GM19438 (cell line): ENCODE measurements around the gene DCUN1D3.
A peak's percentile ranks its signal among the peaks of the same experiment; 100 is the strongest.

Experiments used
- ATAC-seq: cut with Tn5 transposase; IDR thresholded peaks from one replicate; pipeline ENCODE4 v1.9.1; 2021; ENCODE audit warnings: low read depth; ENCODE audit not compliant: unreplicated experiment

Gene DCUN1D3

DNA sequence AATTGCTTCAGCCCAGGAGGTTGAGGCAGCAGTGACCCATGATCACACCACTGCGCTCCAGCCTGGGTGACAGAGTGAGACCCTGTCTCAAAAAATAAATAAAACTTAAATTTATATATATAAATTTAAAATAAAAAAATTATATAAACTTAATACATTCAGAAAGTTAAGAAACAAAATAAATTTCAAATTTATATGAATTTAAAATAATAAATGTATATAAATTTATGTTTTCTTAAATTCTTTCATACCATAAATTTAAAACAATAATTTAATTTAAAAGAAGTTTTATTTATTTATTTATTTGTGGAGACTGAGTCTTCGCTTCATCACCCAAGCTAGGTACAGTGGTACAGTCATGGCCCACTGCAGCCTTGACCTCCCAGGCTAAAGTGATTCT, 20.6 kb upstream of the DCUN1D3 start:
- no peak for ATAC-seq

GRCh38 chr16:20920091-20920490, 19.9 kb upstream of the DCUN1D3 start:
- ATAC-seq: no peak

DNA sequence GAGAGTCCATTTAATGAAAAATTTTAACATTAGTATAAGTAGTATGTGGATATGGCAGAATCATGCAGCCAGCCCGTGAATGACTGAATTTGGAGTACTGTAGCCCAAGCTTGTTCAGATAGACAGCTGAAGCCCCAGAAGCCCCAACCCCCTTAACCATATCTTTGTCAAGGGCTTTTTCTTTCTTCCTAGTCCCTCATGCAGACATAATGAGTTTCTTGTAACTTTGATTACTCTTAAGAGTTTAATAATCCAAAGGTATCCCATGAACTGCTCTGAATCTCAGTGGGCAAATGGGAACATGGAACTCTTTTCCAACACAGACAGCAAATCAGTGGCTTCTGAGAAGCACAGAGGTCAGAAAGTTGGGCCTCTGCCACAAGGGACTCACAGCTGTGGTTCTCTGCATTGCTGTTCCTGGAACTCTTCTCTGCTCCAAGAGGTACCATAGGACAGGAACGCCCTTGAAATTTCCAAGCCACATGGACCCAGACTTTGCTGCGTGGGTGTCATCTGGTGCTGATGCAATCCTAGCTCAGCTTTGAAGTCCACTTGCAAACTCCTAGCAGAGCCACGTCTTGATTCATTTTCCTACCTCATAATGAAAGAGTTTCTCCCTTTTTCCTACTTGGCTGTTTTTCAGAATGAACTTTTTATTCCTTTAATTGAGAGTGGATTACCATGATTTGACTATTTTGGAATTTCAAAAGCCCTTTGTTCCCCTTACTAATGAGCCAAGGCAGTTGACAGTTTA, 18.5 kb upstream of the DCUN1D3 start:
- ATAC-seq: no peak

DNA sequence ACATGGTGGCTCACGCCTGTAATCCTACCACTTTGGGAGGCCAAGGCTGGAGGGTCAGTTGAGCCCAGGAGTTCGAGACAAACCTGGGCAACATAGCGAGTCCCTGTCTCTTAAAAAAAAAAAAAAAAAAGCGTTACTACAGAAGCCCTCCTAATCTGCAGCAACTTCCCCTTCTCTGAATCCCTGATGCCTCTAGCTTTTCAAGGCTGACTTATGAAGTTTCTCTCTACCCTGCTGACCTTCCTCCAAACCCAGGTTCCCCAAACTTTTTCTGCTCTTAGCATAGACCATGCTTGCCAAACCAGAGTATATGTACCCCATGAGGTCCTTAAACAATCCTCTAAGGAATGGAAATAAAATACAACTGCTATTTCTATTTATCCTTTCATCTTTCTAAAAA, 16.8 kb upstream of the DCUN1D3 start:
- ATAC-seq: no peak

DNA sequence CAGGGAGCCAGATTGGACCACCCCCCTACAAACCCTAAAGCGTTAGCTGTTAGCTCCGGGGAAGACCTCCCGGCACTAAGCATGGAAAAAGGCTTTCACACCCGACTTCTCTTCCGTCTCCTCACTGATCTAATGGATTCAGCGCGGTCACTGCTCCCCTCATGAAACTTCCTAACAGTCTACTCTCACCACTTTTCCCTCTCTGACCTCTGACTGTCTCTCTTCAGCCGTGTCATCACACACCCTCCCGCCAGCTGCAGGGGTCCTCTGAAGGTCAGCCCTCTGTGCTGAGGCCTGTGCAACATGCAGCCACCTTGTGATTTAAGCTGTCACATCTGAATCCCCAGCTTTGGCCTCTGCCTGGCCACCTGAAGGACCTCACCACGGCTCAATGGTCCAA, 16.1 kb upstream of the DCUN1D3 start:
- ATAC-seq: no peak

DNA sequence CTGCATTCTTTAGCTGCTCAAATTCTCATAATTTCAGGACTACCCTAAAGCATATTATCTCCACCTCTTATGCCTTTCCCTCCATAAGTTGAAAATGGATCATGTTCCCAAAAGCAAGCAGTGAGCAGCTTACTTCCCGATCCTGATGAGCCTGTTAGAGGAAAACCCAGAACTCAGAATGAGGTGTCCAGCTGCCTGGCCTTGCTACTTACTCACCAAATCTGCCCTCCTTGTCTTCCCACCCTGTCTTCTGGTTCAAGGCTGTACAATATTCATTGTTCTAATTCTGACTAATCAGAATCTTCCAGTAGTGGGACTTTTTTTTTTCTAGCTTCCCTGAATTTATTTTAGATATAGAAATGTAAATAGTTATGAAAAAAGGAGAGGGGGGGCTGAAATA, 11.2 kb upstream of the DCUN1D3 start:
- no peak for ATAC-seq

- no peak for ATAC-seq
These were observed 10.7 kb upstream of the DCUN1D3 start for GRCh38 chr16:20910781-20911321.

DNA sequence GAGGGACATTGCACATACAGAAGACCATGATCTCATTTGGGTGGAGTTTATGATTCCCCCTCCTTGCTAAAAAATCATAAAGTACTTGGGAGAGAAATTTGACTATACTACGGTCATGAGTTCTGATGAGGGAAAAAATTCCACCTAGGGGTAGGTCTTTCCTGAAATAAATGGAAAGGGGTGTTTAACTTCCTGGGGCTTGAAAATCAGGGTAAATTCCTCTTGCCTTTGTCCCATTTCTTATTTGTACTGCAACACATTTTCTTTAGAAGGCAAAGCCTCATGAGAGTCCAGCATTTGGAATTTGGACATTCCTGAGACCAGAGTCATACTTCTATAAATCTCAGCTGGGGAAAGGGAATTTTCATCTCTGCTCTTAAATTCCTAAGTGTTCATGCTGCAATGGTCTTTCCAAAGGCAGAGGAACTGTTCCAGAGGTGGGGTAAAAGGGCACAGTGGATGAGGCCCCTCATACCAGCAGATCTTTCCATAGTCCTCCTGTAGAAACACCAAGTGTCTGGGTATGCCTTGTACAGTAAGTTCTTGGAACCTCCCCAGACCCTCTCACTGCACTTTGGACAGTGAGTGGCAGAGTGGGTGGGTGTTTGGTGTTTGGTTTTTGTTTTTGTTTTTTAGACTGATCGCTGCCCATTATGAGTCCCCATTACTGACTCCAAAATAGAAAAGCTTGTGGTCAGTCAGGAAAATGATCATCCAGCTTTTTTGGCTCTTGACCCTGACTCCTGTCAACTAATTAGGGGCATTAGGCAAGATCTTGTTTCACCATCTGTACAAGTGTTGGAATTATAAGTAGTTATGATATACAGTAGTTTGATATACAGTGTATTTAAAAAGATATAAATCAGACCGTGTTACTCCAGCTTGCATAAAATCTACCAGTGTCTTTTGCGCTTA, 6.4 kb upstream of the DCUN1D3 start:
- ATAC-seq: no peak

GRCh38 chr16:20905576-20905975, 5.4 kb upstream of the DCUN1D3 start:
- ATAC-seq: no peak

GRCh38 chr16:20904507-20905081, 4.4 kb upstream of the DCUN1D3 start:
- ATAC-seq: no peak

- no peak for ATAC-seq
These were observed 3.8 kb upstream of the DCUN1D3 start for GRCh38 chr16:20903899-20904506.

DNA sequence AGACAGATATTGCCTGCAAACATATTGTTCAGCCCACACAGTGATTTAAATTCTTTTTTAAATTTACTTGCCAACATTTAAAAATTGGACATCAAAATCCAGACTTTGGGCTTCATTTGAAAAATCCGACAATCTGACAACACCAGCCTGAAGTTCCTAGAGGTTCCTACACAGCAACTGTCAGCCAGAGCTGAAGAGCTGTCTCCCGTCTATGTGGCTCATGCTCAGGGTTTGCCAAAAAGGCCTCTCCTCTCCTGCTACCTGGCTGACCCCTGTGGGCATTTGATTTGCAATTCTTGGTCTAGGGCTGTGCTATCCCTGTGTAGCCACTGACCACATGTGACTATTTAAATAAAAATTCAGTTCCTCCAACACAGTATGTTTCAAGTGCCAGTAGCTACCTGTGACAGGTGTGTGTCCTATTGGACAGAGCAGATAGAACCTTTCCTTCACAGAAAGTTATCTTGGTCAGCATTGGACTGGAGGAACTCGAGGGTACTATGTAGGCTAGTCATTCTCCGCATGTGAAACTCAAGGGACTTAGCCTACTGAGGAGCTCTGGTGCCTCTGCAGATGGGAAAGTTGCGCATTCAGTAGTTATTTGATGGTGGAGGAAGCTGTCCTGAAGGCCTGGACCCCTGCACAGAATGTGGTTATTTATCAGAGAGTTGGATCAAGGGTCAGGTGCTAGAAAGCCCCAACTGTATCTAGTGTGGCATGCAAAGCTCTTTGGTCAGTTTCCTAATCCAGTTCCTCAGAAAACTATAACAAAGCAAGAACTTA, 3.1 kb upstream of the DCUN1D3 start:
- no peak for ATAC-seq

DNA sequence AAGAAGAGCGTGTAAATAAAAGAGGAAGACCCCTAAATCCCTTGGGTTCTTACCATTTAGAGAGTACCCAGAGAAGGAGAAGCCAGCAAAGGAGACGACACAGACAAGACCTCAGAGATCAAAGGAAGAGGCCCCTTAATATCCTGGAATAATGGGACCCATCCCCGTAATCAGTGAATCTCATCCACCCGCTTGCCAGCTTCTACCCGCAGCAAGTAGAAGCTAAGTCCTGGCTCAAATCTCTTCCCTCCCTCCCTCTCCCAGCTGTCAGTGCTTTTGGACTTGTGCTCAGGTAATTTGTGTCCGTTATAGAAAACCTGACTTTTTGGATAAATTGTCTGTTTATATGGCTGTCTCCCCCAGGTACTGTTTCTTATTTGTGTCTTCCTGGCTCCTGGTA, 2.3 kb upstream of the DCUN1D3 start:
- no peak for ATAC-seq

DNA sequence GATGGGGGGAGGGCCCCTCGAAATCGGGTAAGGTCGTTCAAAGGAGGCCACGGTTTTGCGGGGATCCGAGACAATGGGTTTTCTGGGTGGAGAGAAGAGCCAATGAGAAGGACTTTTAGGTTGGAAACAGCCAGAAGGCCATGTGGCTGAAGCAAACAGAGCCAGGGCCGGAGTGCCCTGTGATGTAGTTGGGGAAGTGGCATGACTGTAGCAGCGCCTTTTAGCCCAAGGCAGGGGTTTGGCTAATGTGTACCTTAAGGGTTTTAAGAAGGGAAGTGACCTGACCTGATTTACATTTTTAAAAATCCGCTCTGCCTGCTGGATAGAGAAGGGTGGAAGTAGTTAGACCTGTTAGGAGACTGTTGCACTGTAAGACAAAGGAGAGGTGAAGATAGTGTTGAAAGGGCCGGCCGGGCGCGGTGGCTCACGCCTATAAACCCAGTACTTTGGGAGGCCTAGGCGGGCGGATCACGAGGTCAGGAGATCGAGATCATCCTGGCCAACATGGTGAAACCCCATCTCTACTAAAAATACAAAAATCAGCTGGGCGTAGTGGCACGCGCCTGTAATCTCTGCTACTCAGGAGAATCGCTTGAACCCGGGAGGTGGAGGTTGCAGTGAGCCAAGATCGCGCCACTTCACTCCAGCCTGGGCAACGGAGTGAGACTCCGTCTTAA, 1.4 kb upstream of the DCUN1D3 start:
- peak; percentile 28 for ATAC-seq

- ATAC-seq: no peak
These were observed 894 bp upstream of the DCUN1D3 start for GRCh38 chr16:20901068-20901435.

DNA sequence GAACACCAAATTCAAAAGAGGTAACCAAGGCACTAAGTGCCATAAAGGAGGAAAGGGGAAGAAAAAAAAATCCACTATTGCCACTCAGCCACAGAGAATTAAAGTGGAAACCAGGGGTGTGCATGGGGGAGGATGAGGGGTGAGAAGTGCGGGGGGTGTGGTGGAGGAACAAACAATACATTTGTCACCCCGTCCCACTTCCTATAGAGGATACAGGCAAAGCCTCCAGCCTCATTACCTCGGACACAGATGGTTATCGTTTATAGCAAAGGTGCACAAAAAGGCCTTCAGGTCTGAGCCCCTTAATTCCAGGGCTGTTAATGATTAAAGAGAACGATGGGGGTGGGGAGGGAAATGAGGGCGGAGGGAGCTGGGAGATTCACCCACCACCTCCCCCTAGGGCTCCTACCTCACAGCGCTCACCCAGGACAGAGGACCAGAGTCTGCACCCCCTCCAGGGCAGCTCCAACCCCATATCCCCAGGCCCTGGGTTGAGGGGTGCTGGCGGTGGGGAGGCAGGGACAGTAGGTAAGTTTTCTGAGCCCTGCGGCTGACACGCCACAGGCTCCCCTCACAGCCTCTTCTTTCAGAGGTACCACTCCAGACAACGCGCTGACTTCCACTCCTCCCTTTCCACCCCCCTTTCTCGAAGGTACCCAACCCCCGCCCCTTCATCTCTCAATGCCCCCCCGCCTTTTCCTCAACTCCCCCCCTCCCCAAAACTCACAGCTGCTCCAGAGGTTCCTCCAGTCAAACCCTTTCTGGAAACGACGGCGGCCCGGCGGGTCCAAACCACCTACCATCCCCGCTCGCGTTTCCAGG, 470 bp downstream of the DCUN1D3 start:
- no peak for ATAC-seq

GRCh38 chr16:20899071-20899470, 1.1 kb downstream of the DCUN1D3 start:
- no peak for ATAC-seq

- ATAC-seq: no peak
These were observed 2.2 kb downstream of the DCUN1D3 start for GRCh38 chr16:20897922-20898321.
